ENCODE results near the gene ACSS3. TPM values are rescaled to one million over a fixed set of nuclear protein-coding genes. Genes with fewer than 3 reads are reported as not detected.

ACSS3 gene
- total RNA-seq, 1 donor from 2014 or later: 23.4 TPM

DNA sequence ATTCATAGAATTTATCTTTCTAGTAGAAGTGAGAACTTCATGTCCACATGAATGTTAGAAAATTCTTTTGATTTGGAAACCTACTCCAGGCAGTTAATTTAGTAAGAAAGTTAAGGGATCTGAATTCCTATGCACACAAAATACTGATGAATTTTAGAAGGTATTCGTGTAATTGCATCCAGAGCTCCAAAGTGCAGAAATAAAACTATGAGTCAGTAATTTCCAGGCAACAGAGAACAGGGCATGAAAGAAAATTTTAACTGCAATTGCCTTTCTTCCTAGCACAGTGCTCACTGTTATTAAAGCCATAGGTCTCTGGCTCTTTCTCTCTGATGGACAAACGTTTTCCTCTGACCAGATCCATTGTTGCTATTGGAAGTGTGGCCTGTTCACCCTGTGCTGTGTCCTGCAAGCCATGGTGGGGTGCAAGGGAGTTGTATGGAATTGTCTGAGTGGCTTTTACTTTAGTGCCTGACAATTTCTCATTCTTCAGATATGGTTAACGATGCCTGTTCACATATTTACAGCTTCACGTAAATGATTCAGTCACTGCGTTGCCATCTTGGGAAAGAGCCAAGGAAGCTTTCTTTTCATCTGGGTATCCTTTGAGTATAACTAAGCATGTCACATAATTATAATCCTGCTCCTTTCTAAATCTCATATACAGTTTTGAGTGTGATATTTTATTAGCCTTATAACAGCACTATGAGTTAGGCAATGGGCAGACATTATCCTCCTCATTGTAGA, 145.1 kb downstream of the ACSS3 start:
- DNase-seq (ENCODE audit: low spot score): no peak

DNA sequence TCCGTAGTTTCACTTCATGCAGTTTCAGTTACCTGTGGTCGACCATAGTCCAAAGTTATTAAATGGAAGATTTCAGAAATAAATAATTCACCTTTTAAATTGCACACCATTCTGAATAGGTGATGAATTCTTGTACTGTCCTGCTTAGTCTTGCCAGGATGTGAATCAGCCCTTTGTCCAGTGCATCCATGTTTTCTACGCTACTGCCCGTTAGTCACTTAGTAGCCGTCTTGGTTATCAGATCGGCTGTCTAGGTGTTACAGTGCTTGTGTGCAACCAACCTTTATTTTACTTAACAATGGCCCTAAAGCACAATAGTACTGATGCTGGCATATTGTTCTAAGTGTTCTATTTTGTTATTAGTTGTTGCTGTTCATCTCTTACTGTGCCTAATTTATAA, 146.7 kb downstream of the ACSS3 start:
- DNase-seq (ENCODE audit: low spot score): no peak

DNA sequence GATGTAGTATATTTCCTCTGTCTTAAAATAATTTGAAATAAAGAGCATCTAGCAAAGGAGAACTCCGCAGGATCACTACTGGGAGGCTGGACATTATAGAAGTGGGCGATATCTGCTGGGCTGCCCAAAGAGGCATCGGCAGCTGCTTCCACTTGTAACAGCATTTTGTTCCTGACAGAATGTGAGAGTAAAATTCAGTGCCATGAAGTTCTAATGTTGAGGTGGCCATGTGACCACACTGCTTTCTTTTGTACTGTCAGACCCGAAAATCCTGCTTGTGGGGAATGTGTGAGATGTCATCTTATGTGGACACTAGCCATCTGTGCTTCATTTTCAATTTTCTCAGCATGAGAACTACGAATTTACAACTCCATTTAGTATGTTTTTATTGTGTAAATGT, 151.9 kb downstream of the ACSS3 start:
- no peak for DNase-seq (ENCODE audit: low spot score)

DNA sequence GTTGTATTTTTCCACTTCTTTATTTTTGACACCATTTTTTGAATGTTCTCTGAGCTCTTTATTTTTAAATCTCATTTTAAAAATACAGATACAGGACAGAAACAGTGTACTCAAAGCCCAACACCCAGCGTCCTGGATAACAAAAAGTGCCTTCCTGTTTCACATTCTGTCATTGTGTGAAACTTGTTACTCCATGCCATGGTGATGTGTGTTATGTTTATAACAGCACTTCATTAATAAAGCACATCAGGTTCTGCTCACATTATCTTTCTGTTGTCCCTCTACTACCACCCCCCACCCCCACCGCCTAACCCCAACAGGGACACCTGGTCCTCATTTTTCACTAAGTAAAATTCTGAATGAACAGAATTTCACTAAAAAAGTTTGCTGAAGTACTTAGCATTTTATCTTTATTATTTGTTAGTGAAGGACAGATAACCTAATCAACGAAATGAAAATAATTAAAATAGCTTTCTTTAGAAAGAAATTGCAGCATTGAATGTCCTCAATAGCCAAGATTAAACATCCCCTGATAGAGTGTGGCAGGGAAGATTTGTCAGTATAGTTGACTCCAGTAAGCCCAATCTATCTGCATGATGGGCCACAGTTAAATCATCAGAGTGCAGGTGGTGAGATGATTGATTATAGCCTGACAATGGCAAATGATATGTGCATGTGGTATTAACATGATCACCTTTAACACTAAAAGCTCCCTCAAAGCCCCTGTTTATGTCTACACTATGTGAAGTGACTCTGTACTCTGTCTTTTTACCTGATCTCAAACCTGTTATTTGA, 153.9 kb downstream of the ACSS3 start:
- no peak for DNase-seq (ENCODE audit: low spot score)

DNA sequence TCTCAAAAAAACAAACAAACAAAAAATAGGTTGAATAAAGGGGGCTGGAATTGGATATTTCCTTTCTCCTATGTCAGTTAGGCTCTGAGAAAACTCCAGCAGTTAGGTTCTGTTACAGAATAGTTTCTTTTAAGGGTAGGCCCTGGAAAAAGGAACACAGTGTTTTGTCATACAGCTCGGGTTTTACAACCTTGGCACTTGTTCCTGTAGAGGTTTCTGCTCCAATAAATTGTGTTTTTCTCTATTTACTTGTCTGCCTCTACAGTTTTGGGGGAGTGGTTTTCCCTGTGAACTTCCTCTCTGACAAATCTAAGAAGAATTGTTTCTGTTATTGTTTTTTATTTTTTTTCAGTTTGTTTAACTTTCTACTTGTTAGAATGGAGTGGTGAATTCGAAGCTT, 167.6 kb downstream of the ACSS3 start:
- no peak for DNase-seq (ENCODE audit: low spot score)

DNA sequence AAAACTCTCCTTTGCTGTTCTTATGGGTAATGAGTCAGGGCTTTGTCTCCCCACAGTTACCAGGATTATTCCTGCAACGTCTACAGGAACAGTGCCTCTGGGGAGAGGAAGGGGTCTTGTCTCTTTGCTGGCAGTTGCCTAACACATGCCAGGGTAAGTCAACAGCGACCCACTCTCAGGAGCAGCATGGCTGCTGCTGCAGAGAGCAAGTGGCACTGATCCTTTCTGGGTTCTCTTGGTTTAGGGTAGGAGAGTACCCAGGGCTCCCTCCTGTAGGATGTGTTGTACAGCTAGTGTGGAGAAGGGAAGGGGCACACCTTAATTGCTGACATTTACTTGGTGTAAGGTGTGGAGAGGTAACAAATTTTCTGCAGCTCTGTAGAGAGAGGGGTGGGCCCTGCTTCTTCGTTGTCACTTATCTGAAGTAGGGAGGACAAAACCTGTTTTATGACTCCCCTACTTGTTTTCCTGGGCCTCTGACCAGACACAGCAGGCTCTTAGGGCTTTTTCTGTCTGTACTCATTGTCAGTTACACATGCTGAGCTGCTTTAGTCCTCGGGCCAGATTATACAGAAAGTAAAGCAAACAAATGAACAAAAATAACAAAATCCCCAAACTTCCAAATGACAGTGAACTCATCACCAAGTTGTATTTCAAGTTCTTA, 168.2 kb downstream of the ACSS3 start:
- DNase-seq (ENCODE audit: low spot score): no peak

DNA sequence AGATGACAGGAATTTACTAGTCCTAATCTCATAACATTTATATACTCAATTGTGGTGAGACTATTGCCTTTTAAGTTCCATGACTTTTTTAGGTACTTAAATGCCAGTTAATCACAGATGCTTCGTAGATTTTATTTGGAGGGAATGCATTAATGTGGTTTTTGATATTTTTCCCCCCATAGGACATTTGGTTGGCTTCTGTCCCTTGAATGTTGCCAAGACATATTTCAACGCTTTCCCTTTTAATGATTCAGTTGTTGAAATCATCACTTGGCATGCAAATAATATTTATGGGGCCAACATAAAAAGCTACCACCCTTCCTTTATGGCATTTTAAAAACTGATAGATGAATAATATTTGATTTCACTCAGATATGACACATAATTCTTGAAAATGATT, 172.1 kb downstream of the ACSS3 start:
- no peak for DNase-seq (ENCODE audit: low spot score)

DNA sequence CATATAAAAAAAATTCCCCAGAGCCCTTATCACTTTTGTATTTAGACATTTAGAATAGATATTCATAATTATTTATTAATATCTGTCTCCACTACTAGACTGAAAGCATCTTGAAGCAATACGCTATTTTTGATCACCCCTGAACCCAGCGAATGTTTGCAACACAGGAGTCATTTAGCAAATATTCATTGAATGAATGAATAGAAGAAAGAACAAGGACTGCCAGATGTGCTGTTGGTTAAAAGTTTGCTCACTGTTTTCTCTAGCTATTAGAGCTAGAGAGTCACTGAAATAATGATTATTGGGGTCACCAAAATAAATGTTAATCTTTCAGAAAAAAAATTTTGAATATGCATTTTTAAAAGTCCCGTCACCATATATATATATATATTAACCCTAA, 174.3 kb downstream of the ACSS3 start:
- no peak for DNase-seq (ENCODE audit: low spot score)

DNA sequence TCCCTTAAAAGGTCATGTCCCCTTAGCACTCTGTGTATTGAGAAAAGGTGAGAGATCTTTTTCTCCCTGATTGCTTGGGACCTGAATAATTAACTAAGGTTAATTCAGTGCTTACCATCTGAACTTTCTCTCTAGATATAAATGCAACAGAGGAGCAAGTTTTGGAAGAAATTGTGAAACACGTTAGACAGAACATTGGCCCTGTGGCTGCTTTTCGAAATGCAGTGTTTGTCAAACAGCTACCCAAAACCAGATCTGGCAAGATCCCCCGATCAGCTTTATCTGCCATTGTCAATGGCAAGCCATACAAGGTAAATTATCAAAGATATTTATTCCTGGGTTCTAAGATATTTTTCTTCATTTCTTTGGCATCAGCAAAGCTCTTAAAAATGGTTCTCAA, 175.5 kb downstream of the ACSS3 start:
- no peak for DNase-seq (ENCODE audit: low spot score)

DNA sequence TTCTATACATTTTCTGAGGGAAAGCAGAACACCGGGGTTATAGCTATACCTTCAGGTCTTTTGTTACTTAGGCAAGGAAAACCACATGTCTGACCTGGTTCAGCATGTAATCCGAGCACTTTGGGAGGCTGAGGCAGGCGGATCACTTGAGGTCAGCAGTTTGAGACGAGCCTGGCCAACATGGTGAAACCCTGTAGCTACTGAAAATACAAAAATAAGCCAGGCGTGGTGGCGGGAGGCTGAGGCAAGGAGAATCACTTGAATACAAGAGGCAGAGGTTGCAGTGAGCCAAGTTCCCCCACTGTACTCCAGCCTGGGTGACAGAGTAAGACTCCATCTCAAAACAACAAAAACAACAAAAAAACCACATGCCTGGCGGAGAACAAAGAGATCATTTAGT, 177.6 kb downstream of the ACSS3 start:
- DNase-seq (ENCODE audit: low spot score): no peak

DNA sequence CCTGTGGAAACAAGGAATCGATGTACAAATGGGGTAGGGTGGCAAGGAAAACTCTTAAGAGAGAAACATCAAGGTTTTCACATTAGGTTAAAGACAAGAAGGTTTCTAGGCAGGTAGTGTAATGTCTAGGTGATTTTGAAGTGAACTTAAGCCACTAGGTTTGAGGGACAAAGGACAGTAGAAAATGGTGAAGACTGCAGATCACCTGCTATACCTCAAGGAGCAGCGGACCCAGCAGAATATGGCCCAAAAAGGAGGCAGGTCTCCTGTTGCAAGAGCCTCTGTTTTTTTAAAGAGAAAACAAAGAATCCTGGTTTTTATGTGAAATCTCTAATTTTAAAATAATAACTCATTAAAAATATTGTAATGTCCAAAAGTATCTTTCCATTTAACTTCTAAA, 178.1 kb downstream of the ACSS3 start:
- DNase-seq (ENCODE audit: low spot score): no peak

DNA sequence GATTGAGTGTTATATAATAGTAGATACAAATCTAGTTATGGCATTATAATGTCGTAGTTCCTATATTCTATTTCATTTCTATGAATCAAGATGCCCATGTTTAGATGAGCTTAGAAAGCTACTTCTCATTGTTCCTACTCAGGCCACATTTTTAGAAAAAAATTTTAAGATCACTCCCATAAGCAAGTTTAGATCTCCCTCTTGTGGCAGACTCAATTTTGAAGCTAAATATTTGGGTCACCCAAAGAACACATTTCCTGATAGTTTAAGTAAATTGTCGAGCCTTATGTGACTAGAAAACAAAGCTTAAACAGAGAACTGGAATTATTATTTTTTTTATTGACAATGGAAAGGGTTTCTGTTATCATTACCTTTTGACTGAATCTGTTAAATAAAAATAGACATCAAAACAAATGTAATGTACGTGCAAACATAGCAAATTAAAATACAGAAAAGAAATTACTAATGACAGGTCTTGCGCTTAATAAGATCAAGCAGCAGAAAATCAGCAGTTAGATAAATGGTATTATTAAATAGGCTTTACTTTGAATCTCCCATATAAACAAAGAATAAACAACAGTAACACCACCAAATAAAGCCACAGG, 180.2 kb downstream of the ACSS3 start:
- no peak for DNase-seq (ENCODE audit: low spot score)

DNA sequence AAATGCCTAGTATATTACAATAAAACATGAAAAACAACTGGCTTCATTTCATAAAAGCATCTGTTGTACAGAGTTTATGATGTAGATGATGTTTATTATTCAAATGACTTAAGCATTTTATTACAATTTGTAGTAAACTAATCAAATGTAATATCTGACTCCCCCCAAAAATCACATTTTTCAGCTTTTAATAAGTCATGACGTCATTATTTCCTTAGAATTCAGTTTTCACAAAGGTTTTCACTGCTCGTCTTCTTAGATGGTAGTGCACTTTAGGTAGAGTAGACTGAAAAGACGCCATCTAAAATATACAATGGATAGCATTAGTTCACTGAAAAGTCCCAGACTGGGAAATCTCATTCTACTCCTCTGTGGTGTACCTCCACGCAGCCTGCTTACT, 181.5 kb downstream of the ACSS3 start:
- DNase-seq (ENCODE audit: low spot score): no peak

DNA sequence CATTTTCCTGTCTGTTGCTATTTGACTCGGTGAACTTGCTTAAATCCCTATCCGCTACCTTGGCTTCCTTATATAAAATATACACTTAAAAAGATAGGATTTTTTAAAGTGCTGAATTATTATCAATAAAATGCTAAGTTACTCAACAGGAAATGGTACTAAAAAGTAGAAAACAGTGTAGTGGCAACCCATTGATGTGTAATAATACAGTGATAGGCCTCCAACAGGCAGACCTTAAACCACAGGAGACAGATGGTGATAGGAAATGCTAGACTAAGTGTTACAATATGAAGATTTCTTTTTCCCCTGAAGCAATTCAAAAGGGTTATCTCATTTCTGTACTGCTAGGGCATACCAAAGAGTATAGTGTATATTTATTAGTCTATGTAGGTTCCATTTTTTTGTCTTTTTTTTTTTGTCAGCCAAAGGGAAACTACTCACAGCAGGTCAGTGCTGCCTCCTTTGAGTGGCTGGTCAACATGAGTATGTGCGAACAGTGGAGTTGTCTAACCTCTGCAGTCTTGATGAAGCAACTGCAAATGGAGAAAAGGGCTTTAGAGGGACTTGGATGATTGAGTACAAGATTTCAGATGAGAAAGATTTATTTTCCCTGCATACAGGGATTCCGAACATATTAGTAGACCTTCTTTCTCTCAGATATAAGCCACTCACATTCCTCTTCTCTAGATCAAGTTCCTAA, 183.8 kb downstream of the ACSS3 start:
- no peak for DNase-seq (ENCODE audit: low spot score)

DNA sequence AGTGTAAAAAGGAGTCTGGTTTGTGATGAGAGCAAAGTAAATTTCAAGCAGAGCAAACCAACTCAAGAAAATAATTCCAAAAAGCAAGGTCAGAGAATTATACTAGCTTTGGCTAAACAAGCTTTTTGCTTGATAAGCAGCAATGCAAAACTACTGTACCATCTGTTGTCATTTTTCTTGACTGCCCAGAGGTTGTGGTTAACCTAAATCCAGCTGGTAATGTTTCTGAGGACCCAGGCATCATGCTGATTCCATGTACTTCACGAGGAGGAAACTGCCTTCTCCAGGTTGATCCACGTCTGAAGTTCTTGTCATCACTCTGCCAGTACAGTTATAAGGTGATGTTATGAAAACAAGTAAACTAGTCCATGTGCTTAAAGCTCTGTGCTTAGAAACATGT, 185.2 kb downstream of the ACSS3 start:
- no peak for DNase-seq (ENCODE audit: low spot score)

DNA sequence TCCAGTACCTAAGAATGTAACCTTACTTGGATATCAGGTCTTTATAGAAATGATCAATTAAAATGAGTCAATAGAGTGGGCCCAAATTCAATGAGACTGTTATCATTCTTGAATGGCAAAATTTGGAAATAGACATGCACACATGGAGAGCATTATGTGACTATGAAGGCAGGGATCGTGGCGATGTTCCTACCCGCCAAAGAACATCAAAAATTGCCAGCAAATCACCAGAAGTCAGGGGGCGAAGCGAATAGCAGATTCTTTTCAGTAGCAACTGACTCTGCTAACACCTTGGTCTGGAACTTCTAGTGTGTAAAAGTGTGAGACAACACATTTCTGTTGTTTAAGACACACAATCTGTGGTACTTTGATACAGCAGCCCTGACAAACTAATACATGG, 192.5 kb downstream of the ACSS3 start:
- DNase-seq (ENCODE audit: low spot score): no peak

DNA sequence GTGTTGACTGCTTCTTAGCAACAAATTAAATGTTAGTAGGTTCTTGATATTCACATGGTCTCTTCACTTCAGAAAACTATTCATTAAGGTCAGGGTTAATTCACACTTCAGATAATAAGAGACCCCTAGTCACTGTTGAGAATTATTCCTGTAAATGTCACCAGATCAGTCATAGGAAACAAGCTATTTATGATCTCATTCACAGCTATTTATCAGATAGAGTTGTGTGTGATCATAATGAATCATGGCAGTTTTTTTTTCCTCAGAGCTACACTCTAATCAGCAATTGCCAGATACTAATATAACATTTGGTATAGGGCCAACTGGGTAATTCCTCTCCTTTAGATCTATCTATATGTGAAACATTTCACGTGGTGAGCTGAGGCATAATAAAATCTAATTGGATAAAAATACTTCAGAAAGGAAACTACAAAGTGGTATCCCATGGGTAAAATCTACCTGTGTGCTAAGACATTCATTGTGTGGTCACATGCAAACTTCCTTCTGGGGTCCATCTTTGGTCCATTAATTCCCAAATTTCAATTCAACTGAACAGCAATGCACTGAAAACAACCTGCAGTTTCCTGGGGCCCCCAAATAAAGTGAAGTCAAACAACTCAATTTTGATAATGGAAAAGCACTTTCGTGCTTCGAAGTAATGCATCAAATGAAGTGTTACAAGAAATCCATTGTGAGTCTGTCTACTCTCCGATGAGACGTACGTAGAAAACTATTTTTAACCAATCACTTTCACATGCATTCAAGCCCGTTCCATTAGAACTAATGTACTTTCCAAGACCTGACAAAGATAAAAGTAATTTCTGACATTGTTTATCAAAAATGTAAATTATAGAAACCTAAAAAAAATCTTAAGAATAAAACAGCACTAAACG, 197.0 kb downstream of the ACSS3 start:
- no peak for DNase-seq (ENCODE audit: low spot score)

DNA sequence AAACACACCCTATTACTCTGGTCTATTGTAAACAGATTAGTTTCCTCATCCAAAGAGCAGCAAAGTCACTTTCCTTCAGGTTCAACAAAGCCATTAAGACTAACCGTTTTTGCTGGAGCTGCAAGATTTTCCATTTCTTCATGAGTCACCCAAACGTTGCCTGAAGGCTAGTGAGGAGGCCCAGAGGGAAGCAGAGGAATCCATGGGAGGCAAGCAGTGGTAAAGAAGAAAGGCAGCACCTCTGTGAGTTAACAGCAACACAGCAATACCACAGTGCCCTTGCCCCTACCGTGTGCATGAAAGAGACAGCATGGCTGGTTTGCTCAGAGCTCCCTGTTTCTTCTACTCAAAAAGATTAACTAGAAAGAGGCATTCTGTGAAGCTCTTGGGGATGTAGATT, 206.3 kb downstream of the ACSS3 start:
- no peak for DNase-seq (ENCODE audit: low spot score)

DNA sequence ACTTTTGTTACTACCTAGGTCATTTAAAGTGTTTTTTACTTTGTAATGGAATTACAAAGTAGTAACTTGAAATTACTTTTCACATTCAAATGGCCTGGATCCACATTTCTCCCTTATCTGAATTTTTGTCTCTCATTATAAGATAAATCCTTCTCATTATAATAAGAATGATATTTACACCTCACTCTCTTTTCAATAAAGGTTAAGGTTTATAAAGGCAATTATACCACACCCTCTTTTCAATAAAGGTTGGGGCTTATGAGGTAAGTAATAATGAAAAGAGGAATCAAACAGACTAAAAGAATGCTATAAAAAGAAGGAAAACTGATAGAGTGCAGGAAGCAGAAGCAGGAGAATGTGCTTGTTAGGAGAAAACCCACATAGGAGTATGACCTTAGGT, 210.8 kb downstream of the ACSS3 start:
- DNase-seq (ENCODE audit: low spot score): no peak

DNA sequence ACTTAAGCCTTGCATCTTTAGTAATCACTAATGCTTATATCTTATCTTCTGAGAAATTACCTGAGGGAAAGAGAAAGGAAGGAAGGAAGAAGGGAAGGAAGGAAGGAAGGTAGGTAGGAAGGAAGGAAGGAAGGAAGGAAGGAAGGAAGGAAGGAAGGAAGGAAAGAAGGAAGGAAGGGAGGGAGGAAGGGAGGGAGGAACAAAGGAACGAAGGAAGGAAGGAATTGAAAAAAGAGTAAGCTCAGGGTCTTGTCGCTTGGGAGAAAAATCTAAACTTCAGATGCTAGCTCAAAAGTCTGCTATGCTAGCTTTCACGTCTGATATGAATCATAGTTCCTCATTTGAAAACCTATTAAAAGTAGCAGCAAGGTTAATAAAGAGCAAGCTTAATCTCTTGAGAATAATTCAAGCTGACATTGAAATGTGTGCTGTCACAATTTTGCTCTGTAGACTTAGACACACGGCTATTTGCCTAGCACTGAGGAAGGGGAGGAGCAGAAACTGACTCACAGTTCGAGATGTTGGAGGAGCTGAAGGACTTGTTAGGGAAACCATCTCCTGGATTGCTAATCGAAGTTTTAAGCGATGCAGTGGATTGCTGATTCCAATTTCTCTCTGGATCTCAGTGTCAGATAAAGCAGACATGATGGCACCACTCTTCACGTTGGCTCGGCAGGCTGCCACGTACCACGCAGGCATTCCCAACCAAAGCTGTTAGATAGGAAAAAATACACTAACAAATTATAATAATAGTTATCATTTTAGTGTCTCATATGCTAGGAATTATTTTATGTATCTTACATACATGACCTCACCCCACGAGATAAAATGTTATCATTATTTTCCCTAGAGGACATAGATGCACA, 216.7 kb downstream of the ACSS3 start:
- DNase-seq (ENCODE audit: low spot score): no peak

Data from ureter (tissue), 1 donor.